Vagina (tissue), 2 donors: ENCODE results near the gene HID1.

Source experiments
- POLR2A ChIP-seq, 2 donors: fragments of 450-650 bp; IDR thresholded peaks; one replicate each; pipeline ENCODE4 v1.6.1; 2017; ENCODE audit warnings: antibody characterized with exemption in 2 of 2, mild to moderate bottlenecking in 2 of 2, moderate library complexity in 2 of 2
- POLR2AphosphoS5 ChIP-seq, 2 donors: sonication (generic); formaldehyde crosslinking; IDR thresholded peaks; one replicate each; pipeline ENCODE4 v1.9.0; 2017; ENCODE audit warnings: antibody characterized with exemption in 2 of 2, mild to moderate bottlenecking in 2 of 2, low read depth in 1 of 2; ENCODE audit not compliant: insufficient read depth in 1 of 2
- TF ChIP-seq, protein P1 (sequence below), 3 experiments: fragments of 450-650 bp in 2 of 3; fragments of 200-600 bp in 1 of 3; sonication (generic) in 1 of 3; IDR thresholded peaks; one replicate each; pipeline ENCODE4 v1.5.1; 2017 to 2019; ENCODE audit warnings: antibody characterized with exemption in 3 of 3, mild to moderate bottlenecking in 2 of 3, moderate library complexity in 2 of 3

DNA sequence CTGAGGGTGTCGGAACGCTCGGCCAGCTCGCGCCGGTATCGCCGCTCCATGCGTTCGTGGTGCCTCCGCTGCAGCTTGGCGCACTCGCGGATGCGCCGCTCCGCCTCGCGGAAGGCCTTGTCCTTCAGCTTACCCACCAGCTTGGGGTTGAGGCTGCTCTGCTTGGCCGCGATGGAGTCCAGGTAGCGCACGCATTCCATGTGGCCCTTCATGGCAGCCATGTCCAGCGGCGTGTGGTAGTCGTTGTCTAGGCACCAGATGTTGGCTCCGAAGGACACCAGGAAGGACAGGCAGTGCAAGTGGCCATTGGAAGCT is 52.3 kb downstream of the HID1 start:
- TF ChIP-seq, protein P1, sequence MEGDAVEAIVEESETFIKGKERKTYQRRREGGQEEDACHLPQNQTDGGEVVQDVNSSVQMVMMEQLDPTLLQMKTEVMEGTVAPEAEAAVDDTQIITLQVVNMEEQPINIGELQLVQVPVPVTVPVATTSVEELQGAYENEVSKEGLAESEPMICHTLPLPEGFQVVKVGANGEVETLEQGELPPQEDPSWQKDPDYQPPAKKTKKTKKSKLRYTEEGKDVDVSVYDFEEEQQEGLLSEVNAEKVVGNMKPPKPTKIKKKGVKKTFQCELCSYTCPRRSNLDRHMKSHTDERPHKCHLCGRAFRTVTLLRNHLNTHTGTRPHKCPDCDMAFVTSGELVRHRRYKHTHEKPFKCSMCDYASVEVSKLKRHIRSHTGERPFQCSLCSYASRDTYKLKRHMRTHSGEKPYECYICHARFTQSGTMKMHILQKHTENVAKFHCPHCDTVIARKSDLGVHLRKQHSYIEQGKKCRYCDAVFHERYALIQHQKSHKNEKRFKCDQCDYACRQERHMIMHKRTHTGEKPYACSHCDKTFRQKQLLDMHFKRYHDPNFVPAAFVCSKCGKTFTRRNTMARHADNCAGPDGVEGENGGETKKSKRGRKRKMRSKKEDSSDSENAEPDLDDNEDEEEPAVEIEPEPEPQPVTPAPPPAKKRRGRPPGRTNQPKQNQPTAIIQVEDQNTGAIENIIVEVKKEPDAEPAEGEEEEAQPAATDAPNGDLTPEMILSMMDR (IDR thresholded peaks at IDR 0.05), result no peak
- TF ChIP-seq POLR2A (IDR thresholded peaks at IDR 0.05) (no peak), POLR2AphosphoS5 (IDR thresholded peaks at IDR 0.05; ENCODE audit: insufficient read depth in 1 of 2, low read depth in 1 of 2) (no peak)
